Measurements from ENCODE around the gene FADS2. TPM values are rescaled to one million over a fixed set of nuclear protein-coding genes. Genes with fewer than 3 reads are reported as not detected.

FADS2 gene
- total RNA-seq, 1 experiment from 2014 or later, result 1,097 TPM

GRCh38 chr11:61851900-61852295 is 23.8 kb downstream of the FADS2 start:
- H3K9me3 ChIP-seq (ENCODE audit: low read depth, low read length, poor library complexity, severe bottlenecking), result no peaks in the 10 kb centered on the region
- peaks cover 97% of the 10 kb centered on the region for H3K36me3 ChIP-seq (ENCODE audit: insufficient read depth, low read length, poor library complexity, severe bottlenecking)
- POLR2A ChIA-PET (ENCODE audit: low non-redundant PET), result interaction anchor here (0.7 kb wide), 1 partner anchor 251 kb away, joined by 3 read pairs; no protein-coding TSS in a partner anchor
- no peak for DNase-seq (ENCODE audit: low spot score)
- intact Hi-C loops (cut with micrococcal nuclease; ENCODE audit: unreplicated experiment), result no loop called here
- BruUV-seq (replicated peaks), result no TSS peak
- no peak for TF ChIP-seq EZH2 (IDR thresholded peaks at IDR 0.05; ENCODE audit: borderline replicate concordance, low read depth, low read length, poor library complexity, severe bottlenecking)
- TF ChIP-seq CTCF (conservative IDR thresholded peaks at IDR 0.05; ENCODE audit: low read depth, low read length), result no peak
- peaks cover 36% of the 10 kb centered on the region for H3K4me1 ChIP-seq (ENCODE audit: insufficient read depth, low read length, poor library complexity, severe bottlenecking)
- H3K4me3 ChIP-seq (ENCODE audit: low read depth, low read length, poor library complexity, severe bottlenecking), result no peak overlapping the region
- H3K27me3 ChIP-seq (replicated peaks; ENCODE audit: insufficient read depth, low read depth, low read length, poor library complexity), result no peaks in the 10 kb centered on the region
- peak overlapping the region; percentile 89 for H3K27ac ChIP-seq (ENCODE audit: low read depth, low read length, poor library complexity, severe bottlenecking)
- CTCF ChIA-PET, result no interaction called here

GRCh38 chr11:61853698-61854169 is 25.6 kb downstream of the FADS2 start:
- Histone ChIP-seq H3K27me3 (replicated peaks; ENCODE audit: insufficient read depth, low read depth, low read length, poor library complexity) (no peaks in the 10 kb centered on the region), H3K27ac (ENCODE audit: low read depth, low read length, poor library complexity, severe bottlenecking) (peak overlapping the region; percentile 89), H3K9me3 (ENCODE audit: low read depth, low read length, poor library complexity, severe bottlenecking) (no peaks in the 10 kb centered on the region), H3K4me1 (ENCODE audit: insufficient read depth, low read length, poor library complexity, severe bottlenecking) (peaks cover 36% of the 10 kb centered on the region), H3K36me3 (ENCODE audit: insufficient read depth, low read length, poor library complexity, severe bottlenecking) (peaks cover 97% of the 10 kb centered on the region), H3K4me3 (ENCODE audit: low read depth, low read length, poor library complexity, severe bottlenecking) (no peak overlapping the region)
- TF ChIP-seq EZH2 (IDR thresholded peaks at IDR 0.05; ENCODE audit: borderline replicate concordance, low read depth, low read length, poor library complexity, severe bottlenecking) (no peak), CTCF (conservative IDR thresholded peaks at IDR 0.05; ENCODE audit: low read depth, low read length) (no peak)
- no TSS peak for BruUV-seq (replicated peaks)
- CTCF ChIA-PET, result interaction anchor here (0.6 to 0.8 kb wide), 4 partner anchors 7 to 210 kb away, joined by 4 to 8 read pairs (median 4); no protein-coding TSS in a partner anchor
- POLR2A ChIA-PET (ENCODE audit: low non-redundant PET), result interaction anchor here (0.6 kb wide), 1 partner anchor 232 kb away, joined by 9 read pairs; no protein-coding TSS in a partner anchor
- no peak for DNase-seq (ENCODE audit: low spot score)
- intact Hi-C loops (cut with micrococcal nuclease; ENCODE audit: unreplicated experiment), result no loop called here

GRCh38 chr11:61854206-61854895 is 26.3 kb downstream of the FADS2 start:
- H3K9me3 ChIP-seq (ENCODE audit: low read depth, low read length, poor library complexity, severe bottlenecking), result no peaks in the 10 kb centered on the region
- no TSS peak for BruUV-seq (replicated peaks)
- H3K36me3 ChIP-seq (ENCODE audit: insufficient read depth, low read length, poor library complexity, severe bottlenecking), result peaks cover 97% of the 10 kb centered on the region
- CTCF ChIA-PET, result no interaction called here
- TF ChIP-seq CTCF (conservative IDR thresholded peaks at IDR 0.05; ENCODE audit: low read depth, low read length) (no peak), EZH2 (IDR thresholded peaks at IDR 0.05; ENCODE audit: borderline replicate concordance, low read depth, low read length, poor library complexity, severe bottlenecking) (no peak)
- peaks cover 36% of the 10 kb centered on the region for H3K4me1 ChIP-seq (ENCODE audit: insufficient read depth, low read length, poor library complexity, severe bottlenecking)
- H3K4me3 ChIP-seq (ENCODE audit: low read depth, low read length, poor library complexity, severe bottlenecking), result no peak overlapping the region
- peak overlapping the region; percentile 89 for H3K27ac ChIP-seq (ENCODE audit: low read depth, low read length, poor library complexity, severe bottlenecking)
- POLR2A ChIA-PET (ENCODE audit: low non-redundant PET), result no interaction called here
- DNase-seq (ENCODE audit: low spot score), result no peak
- H3K27me3 ChIP-seq (replicated peaks; ENCODE audit: insufficient read depth, low read depth, low read length, poor library complexity), result no peaks in the 10 kb centered on the region
- intact Hi-C loops (cut with micrococcal nuclease; ENCODE audit: unreplicated experiment), result no loop called here

Measured in A673 (cell line).